GM19397 (cell line): ENCODE measurements around the gene CNOT4.
"Not testable (repeated sequence)": the region's sequence is repeated elsewhere in the genome, so short reads cannot be mapped to it uniquely, and the experiment has no call there.

Source experiments
- ATAC-seq: cut with Tn5 transposase; IDR thresholded peaks from one replicate; pipeline ENCODE4 v1.9.1; 2021; ENCODE audit warnings: mild to moderate bottlenecking, moderate library complexity; ENCODE audit not compliant: unreplicated experiment

The CNOT4 gene

GRCh38 chr7:135463908-135464307, 46.0 kb downstream of the CNOT4 start:
- ATAC-seq: no peak

- ATAC-seq: no peak
Observed at GRCh38 chr7:135459951-135460567, 49.8 kb downstream of the CNOT4 start.

- ATAC-seq: no peak
Observed at GRCh38 chr7:135459076-135459475, 50.8 kb downstream of the CNOT4 start.

GRCh38 chr7:135454060-135454459, 55.8 kb downstream of the CNOT4 start:
- ATAC-seq: no peak

DNA sequence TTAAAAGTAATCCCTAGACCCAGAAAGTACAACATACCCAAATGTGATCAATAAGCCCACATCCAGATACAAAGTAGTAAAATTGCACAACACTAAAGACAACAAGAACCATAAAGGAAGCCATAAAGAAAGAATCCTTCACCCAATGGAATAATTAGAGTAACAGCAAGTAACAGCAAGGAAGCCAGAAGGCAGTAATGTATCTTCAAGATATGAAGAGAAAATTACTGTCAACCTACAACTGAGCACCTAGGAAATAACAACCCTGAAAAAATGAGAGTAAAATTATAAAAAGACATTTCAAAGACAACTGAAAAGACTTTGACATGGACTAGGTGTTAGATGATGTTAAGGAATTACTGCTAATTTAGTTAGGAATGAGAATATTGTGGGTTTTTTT, 60.5 kb downstream of the CNOT4 start:
- no peak for ATAC-seq

GRCh38 chr7:135448753-135449152, 61.1 kb downstream of the CNOT4 start:
- no peak for ATAC-seq

- no peak for ATAC-seq
Observed at GRCh38 chr7:135447748-135448147, 62.2 kb downstream of the CNOT4 start.

- ATAC-seq: no peak
Observed at GRCh38 chr7:135445690-135446089, 64.2 kb downstream of the CNOT4 start.

- not testable (repeated sequence) for ATAC-seq
Observed at GRCh38 chr7:135445266-135445665, 64.6 kb downstream of the CNOT4 start.

- no peak for ATAC-seq
Observed at GRCh38 chr7:135441791-135442190, 68.1 kb downstream of the CNOT4 start.

DNA sequence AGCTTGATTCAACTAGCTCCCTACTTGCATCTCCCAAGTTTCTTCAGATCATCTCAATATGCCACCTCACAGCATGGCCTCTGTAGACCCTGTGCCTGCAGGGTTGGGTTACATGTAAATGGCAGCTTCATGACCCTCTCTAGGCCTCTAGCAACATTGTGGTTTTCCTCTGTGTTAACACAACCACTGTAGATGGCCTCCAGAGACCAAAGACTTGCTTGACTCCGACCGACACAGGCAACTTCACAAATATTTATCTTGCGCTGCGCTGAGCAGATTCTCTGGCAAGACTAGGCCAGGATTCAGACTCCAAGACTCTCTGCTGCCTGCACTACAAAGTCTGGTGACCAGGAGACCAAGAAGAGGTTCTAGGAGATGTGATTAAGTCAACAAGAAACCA, 75.9 kb downstream of the CNOT4 start:
- no peak for ATAC-seq

- no peak for ATAC-seq
Observed at GRCh38 chr7:135430626-135431025, 79.3 kb downstream of the CNOT4 start.

- no peak for ATAC-seq
Observed at GRCh38 chr7:135428879-135429278, 81.0 kb downstream of the CNOT4 start.

DNA sequence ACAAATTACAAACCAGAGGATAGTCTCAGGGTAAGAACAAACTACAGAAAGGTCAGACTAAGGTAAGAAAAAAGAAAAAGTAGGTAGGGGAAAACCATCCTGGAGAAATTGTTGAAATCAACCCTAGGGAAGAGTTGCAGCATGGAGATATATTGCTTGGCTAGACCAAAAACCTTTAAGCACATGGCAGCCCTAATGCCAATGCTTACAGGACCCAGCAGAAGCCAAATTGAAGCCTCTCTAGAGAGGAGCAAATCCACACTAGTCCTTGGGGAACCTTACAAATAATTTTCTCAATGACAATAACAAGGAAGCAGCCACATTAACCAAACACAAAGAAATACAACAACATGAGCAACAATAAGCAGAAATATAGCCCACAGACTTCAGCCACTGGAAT, 81.9 kb downstream of the CNOT4 start:
- no peak for ATAC-seq

GRCh38 chr7:135427166-135427565, 82.7 kb downstream of the CNOT4 start:
- no peak for ATAC-seq

DNA sequence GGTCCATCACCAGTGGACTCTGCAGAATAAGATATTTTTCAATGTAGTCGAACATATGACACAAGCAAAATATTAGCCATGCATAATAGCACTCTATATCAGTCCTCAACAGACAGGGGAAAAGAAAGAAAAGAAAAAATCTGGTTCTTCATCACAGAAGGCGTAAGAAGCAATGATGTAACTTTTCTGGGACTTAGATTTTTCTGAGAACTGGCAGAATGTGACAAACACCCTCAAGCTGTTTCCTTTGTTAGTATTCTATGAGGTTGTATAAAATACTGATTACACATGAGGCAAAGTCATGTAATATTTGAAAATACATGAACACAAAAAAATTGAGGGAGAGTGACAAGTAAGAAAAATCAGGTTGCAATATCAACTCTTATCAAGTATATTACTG, 84.9 kb downstream of the CNOT4 start:
- ATAC-seq: no peak

DNA sequence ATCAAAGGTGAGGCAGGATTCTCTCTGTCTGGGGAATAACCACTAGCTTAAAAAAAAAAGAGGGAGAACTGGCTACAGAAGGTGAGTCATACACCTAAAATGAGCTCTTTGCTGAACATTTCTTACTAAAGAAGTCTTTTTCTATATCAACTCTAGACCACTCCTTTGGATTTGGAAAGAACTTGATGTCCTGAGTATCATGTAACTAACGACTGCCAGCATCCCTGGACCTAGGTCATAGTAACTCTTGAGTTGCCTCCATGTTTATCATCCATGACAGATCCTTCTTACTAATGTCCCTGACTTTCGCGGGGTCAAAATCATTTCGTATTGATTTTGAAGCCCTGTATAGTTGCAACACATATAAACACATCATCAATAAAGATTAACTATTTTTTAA, 89.1 kb downstream of the CNOT4 start:
- ATAC-seq: no peak

DNA sequence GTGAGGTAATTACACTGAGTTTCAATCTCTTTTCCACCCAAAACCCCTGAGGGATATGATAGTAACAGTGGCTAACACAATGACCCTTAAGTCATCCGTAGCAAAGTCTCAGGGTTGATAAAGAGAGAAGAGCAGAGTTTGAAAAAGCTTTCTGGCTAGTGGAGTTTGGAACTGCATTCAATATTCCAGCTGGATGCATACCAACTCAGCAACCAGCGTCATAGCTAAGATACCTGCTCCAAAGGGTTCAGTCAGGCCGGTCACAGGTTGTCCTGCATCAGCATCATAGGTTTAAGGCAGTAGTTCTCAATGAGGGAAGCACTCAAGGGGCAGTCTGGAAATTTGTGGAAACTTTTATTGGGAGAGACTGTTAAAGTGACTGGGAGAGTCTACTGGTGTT, 93.5 kb downstream of the CNOT4 start:
- no peak for ATAC-seq

GRCh38 chr7:135414850-135415439, 95.0 kb downstream of the CNOT4 start:
- ATAC-seq: no peak

- ATAC-seq: no peak
Observed at GRCh38 chr7:135414208-135414607, 95.7 kb downstream of the CNOT4 start.

DNA sequence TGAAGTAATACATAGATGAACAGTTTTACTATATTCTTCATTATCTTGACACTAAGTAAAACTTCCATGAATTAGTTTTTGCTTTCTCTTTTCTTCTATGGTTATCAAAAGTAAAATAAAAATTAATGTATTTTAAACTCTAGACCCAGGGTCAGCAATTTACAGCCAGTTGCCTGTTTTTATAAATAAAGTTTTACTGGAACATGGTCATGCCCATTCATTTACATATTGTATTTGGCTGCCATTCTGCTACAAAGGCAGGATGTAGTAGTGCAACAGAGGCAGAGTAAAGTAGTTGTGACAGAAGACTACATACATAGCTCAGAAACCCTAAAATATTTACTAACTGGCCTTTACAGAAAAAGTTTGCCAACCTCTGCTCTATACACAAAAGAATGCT, 98.8 kb downstream of the CNOT4 start:
- no peak for ATAC-seq

- no peak for ATAC-seq
Observed at GRCh38 chr7:135410543-135410942, 99.4 kb downstream of the CNOT4 start.
